GM18873 (cell line): Measurements from ENCODE around the gene RECK.

Source experiments
- ATAC-seq: cut with Tn5 transposase; IDR thresholded peaks from one replicate; pipeline ENCODE4 v1.9.1; 2021; ENCODE audit warnings: mild to moderate bottlenecking, moderate library complexity, moderate number of reproducible peaks; ENCODE audit not compliant: unreplicated experiment, low FRiP score

Gene RECK

GRCh38 chr9:36025746-36026145 lies 11.0 kb upstream of the RECK start:
- ATAC-seq = no peak

DNA sequence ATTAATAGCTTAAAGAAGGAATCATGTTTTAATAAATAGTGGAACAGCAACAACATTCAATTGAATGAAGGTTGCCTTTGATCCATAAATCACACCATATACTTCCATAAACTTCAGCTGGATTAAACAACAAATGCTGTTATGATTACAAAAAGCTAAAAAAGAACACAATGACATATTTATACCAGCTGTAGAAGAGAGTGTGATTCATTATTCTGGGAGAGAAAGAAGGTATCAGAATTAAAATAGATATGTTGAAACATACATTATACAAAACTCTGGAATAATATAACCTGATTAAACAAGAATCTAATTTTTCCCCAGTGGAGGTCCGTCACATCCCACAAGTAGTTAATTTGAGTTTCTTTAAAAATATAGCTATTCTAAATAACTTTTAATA lies 7.5 kb upstream of the RECK start:
- no peak for ATAC-seq

- ATAC-seq = no peak
Observed at GRCh38 chr9:36029765-36030528, 6.8 kb upstream of the RECK start.

- no peak for ATAC-seq
Observed at GRCh38 chr9:36030871-36031270, 5.8 kb upstream of the RECK start.

DNA sequence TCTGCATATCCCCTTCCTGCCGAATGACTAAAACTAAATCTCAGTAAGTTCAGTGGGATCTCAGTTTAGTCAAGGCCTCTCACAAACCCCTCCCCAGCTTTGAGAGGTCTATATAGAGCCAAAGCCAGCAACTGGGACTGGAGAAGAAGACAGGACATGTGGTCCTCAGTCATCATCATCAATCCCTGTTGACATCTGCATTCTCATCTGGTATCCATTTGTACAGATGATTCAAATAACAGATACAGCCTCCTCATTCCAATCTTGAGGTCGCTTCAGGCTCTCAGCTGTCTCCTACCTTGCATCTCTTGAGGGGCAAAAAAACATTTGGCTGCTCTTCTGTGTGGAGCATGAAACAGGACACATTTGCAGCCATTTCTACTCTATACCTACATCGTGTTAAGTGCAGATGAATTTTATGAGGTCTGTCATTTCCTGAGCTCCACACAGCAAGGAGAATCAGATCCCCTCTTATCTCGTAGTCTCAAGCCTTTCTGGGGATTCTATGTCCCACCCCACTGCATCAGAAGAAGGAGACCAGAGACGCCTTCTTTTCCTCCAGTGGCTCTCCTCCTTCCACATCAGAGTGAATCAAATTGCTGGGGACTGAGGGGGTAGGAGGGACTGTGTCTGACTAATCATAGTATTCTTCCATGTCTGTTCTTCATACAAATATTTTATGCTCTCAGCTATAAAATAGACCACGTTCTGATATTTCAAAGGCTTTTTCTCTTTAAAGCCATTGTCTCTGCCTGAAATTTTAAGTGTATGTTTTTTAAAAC lies 4.7 kb upstream of the RECK start:
- ATAC-seq = no peak

DNA sequence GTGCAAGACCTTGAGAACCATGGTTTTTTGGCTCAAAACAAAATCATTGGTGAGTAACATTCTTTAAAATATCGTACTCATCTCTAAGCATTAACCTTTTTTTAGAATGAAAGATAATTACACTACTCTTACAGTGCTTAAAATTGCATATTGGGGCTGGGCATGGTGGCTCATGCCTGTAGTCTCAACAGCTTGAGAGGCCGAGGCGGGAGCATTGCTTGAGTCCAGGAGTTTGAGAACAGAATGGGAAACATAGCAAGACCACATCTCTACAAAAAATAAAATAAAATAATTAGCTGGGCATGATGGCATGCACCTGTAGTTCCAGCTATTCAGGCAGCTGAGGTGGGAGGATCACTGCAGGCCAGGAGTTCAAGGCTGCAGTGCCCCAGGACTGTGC lies 2.9 kb upstream of the RECK start:
- ATAC-seq = no peak

- ATAC-seq = no peak
Observed at GRCh38 chr9:36034234-36034633, 2.5 kb upstream of the RECK start.

DNA sequence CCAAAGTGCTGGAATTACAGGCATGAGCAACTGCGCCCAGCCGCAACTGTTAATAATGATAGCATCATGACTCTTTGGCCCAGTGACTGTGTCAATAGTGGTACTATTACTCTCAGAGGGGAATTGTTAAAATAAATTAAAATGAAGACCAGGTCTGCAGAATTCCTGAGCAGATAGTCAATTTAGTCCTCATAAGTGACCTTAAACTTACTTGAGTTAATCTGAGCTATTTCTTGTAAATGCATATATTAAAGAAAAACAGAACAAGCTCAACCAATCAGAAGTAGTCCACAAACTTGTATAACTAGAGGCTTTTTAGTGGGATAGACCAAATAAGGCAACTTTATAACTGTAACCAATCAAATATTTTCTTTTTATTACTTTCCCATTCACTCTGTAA lies 1.7 kb upstream of the RECK start:
- ATAC-seq = no peak

GRCh38 chr9:36036253-36036779 lies 397 bp upstream of the RECK start:
- no peak for ATAC-seq

- ATAC-seq = no peak
Observed at GRCh38 chr9:36037549-36038122, 923 bp downstream of the RECK start.

DNA sequence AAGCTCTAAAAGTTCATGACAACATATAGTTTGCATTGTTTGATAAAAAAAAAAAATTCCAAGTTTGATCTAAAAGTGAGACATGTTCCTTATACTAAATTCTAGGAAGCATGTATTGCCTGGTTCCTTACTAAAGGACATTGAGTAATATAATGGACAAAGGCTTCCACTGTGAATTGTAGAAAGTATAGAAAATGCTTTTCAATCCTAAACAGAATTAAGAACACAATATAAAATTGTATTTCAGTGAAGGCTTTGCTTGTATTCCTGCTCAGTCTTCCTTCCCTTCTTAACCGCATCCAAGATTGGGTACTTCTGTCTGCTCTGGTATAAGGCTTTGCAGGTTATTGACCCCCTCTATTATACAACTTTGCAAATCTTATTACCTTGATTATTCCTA lies 2.4 kb downstream of the RECK start:
- no peak for ATAC-seq

GRCh38 chr9:36039696-36040095 lies 3.0 kb downstream of the RECK start:
- ATAC-seq = no peak

DNA sequence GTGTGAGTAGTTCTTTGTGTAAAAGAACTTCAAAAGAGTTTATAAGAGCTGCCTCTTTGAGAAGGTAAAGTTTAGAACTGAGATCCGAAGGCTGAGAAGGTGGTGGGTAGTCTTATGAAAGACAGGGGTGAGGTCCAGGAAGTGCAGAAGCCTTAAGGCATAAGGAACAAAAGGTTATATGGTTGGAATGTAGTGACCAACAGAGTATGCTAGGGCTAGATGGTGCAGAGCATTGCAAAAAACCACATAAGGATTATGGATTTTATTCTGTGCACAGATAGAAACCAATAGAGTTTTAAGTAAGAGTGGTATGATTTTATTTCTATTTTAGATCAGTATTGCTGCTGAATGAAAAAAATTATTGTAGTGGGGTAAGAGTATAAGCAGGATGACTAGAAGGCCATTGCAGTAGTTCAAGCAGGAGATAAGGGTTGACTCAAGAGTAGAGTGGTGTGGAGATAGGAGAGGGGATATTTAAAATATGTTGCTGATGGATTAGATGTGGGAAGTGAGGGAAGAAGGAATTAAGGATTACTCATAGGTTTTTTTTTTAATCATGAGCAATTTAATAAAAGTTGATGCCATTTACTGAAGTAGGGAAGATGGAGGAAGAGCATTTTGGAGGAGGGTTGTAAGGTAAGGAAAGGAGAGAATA lies 3.7 kb downstream of the RECK start:
- no peak for ATAC-seq

GRCh38 chr9:36041506-36041905 lies 4.8 kb downstream of the RECK start:
- ATAC-seq = no peak

DNA sequence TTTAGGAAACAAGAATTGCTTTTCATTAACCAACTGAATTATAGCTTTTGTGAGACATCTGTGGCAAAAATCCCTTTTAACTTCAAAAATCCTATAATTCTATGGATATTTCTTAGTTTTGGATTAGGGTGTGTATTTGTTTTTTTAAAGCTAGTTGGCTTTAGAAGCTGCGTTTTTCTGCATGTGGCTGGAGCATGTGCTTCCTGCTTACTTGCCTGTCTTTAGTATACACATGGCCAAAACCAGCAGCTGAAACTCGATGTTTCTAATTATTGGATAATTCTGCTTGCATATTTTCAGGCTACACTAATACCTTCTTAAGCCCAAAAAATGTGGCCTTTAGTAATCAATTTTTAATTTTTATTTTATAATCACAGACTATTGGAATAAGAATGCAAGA lies 8.9 kb downstream of the RECK start:
- no peak for ATAC-seq

- no peak for ATAC-seq
Observed at GRCh38 chr9:36046923-36047322, 10.2 kb downstream of the RECK start.

DNA sequence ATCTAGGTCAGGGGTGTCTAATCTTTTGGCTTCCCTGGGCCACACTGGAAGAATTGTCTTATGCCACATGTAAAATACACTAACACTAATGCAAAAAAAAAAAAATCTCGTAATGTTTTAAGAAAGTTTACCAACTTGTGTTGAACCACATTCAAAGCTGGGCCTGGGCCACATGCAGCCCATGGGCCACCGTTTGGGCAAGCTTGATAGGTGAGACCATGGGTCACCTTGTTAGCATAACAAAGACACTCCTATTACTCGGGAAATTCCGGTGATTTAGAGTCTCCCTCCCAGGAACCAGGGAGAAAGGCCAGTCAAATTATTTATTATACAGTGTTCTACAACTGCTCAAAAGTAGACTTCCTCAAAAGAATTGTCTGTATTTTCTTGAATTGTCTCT lies 12.7 kb downstream of the RECK start:
- ATAC-seq = no peak

GRCh38 chr9:36050476-36050875 lies 13.8 kb downstream of the RECK start:
- ATAC-seq = no peak

GRCh38 chr9:36051317-36051716 lies 14.6 kb downstream of the RECK start:
- ATAC-seq = no peak

DNA sequence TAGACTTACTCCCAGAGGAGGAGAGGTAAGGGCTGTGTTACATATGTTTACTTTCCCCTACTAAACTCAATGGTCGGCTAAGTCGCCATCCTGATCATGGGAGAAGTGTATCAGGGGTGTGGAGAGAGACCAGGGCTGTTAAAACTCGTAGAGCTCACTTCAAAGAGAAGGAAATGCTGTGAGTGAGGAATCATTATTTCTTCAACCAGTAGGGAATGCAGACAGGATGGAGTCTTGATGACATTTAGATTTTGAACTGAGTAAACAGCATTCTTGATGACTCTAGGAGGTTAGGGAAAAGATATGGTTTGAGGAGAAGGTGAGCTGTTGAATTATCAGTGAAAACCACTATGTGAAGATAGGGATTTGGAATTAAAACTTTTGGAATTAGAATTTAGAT lies 17.3 kb downstream of the RECK start:
- ATAC-seq = no peak

DNA sequence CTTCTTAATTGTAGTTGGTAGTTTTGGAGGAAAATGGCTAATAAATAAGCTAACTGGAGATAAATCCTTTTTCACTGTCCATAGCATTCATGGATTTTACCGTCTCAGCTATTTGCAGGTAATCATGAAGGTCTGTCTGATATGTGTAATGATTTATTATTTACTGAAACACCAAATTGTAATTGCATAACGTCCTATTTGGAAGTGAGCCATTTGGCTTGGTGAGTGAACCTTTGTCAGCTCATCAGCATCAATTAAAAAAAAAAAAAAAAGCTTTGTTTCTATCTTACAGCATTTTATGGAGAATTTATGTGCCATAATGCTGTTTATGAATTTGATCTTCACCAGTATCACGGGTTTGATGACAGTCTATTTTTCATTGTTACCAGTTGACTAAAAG lies 20.2 kb downstream of the RECK start:
- no peak for ATAC-seq
